CD4-positive, CD25-positive, alpha-beta regulatory T cell (primary cell): ENCODE measurements around the gene NSG1. TPM values are rescaled to one million over a fixed set of nuclear protein-coding genes. Genes with fewer than 3 reads are reported as not detected.

Experiments
- ATAC-seq, 2 donors: fragments of 150-1000 bp; cut with Tn5 transposase; one replicate each; pipeline ENCODE4 v1.10.0; 2021; ENCODE audit warnings: low read depth in 2 of 2, moderate number of reproducible peaks in 2 of 2, moderate library complexity in 1 of 2
- DNase-seq, 3 donors: peaks; one replicate each; pipeline versions ENCODE4 v3.0.0 to v3.0.0-alpha.2; 2012 to 2022; ENCODE audit warnings: mixed read lengths in 1 of 3
- H3K27ac ChIP-seq: one replicate; pipeline ENCODE4 v1.7.0; 2013; ENCODE audit warnings: mild to moderate bottlenecking, low read length; ENCODE audit not compliant: insufficient read depth, poor library complexity, severe bottlenecking
- H3K27me3 ChIP-seq: one replicate; pipeline ENCODE4 v1.7.0; 2013; ENCODE audit warnings: low read length; ENCODE audit not compliant: control insufficient read depth, insufficient read depth
- H3K36me3 ChIP-seq: one replicate; pipeline ENCODE4 v1.7.0; 2013; ENCODE audit warnings: mild to moderate bottlenecking, low read length, moderate library complexity; ENCODE audit not compliant: control insufficient read depth, insufficient read depth
- H3K4me1 ChIP-seq: 2 replicates; pipeline ENCODE4 v1.7.0; 2013; ENCODE audit warnings: mild to moderate bottlenecking, low read length; ENCODE audit not compliant: insufficient read depth, control insufficient read depth, poor library complexity, severe bottlenecking
- H3K4me3 ChIP-seq: one replicate; pipeline ENCODE4 v1.7.0; 2013; ENCODE audit warnings: low read depth, mild to moderate bottlenecking, low read length, moderate library complexity
- H3K9me3 ChIP-seq, 2 experiments: 1 replicate in 1 of 2; 2 replicates in 1 of 2; pipeline ENCODE4 v1.7.0; 2013; ENCODE audit warnings: low read length in 2 of 2, mild to moderate bottlenecking in 1 of 2, moderate library complexity in 1 of 2; ENCODE audit not compliant: control insufficient read depth in 2 of 2
- H3K27ac Mint-ChIP-seq, 3 donors: one replicate each; pipeline ENCODE4 v1.8.0; 2020 to 2022; ENCODE audit warnings: mild to moderate bottlenecking in 3 of 3, mixed read lengths in 3 of 3, moderate library complexity in 2 of 3
- H3K27me3 Mint-ChIP-seq: one replicate; pipeline ENCODE4 v1.8.0; 2022; ENCODE audit warnings: mild to moderate bottlenecking, mixed read lengths
- H3K36me3 Mint-ChIP-seq: one replicate; pipeline ENCODE4 v1.8.0; 2020; ENCODE audit warnings: mixed read lengths
- H3K4me1 Mint-ChIP-seq, 4 donors: one replicate each; pipeline ENCODE4 v1.8.0; 2020 to 2022; ENCODE audit warnings: mixed read lengths in 4 of 4, mild to moderate bottlenecking in 1 of 4
- H3K4me3 Mint-ChIP-seq, 4 donors: one replicate each; pipeline ENCODE4 v1.8.0; 2020 to 2022; ENCODE audit warnings: mild to moderate bottlenecking in 4 of 4, mixed read lengths in 4 of 4, moderate library complexity in 3 of 4
- H3K9me3 Mint-ChIP-seq, 7 donors: one replicate each; pipeline ENCODE4 v1.8.0; 2020 to 2022; ENCODE audit warnings: mixed read lengths in 7 of 7, mild to moderate bottlenecking in 3 of 7, moderate library complexity in 2 of 7
- polyA plus RNA-seq, 4 donors: library from polyadenylated mRNA; unstranded; fragments of 300-500 nt; fragmentation: Illumina TruSeq; gene quantifications; one replicate each; pipeline ENCODE4 v1.2.3, GENCODE V29; 2021
- total RNA-seq: library from RNA; stranded (reverse); gene quantifications from one replicate; pipeline ENCODE4 v1.2.3, GENCODE V29; 2022

Gene NSG1
- total RNA-seq (0.62 TPM), polyA plus RNA-seq (1 to 10 TPM; 1.5 to 4.6 (median 2.9) TPM)

GRCh38 chr4:4386736-4387392 is at the start of gene NSG1:
Gene NSG1 (plus strand): TSS chr4:4387102. CDS start chr4:4387630, 528 bp downstream.
- Mint-ChIP-seq H3K27me3 (peaks cover 44% of the 10 kb centered on the region), H3K9me3 (no peaks in the 10 kb centered on the region), H3K27ac (no peak within 1 kb of the TSS), H3K4me1 (peaks cover 0 to 17% (median 4%) of the 10 kb centered on the region in 4 donors), H3K4me3 (peak within 1 kb of the TSS; percentile 56 to 85 (median 75)), H3K36me3 (no peaks in the 10 kb centered on the region)
- Histone ChIP-seq H3K27me3 (peaks cover 7% of the 10 kb centered on the region), H3K4me3 (no peak within 1 kb of the TSS), H3K36me3 (no peaks in the 10 kb centered on the region), H3K27ac (no peak within 1 kb of the TSS), H3K9me3 (no peaks in the 10 kb centered on the region), H3K4me1 (peaks cover 23% of the 10 kb centered on the region)
- DNase-seq (peak in 1 of 3 donors; percentile 8), ATAC-seq (no peak)

- Mint-ChIP-seq H3K27ac (peak overlapping the region in 1 of 3 donors; percentile 2), H3K36me3 (no peaks in the 10 kb centered on the region), H3K27me3 (peaks cover 5% of the 10 kb centered on the region), H3K9me3 (no peaks in the 10 kb centered on the region), H3K4me1 (peaks cover 0 to 8% (median 3%) of the 10 kb centered on the region in 4 donors), H3K4me3 (no peak overlapping the region)
- Histone ChIP-seq H3K27ac (no peak overlapping the region), H3K36me3 (no peaks in the 10 kb centered on the region), H3K9me3 (no peaks in the 10 kb centered on the region), H3K4me1 (peaks cover 4% of the 10 kb centered on the region), H3K4me3 (no peak overlapping the region), H3K27me3 (no peaks in the 10 kb centered on the region)
- ATAC-seq (no peak), DNase-seq (no peak)
These were observed 48.5 kb upstream of the NSG1 start for GRCh38 chr4:4338210-4339001.

- Mint-ChIP-seq H3K4me1 (peaks cover 0 to 7% (median 3%) of the 10 kb centered on the region in 4 donors), H3K27ac (no peak overlapping the region), H3K36me3 (no peaks in the 10 kb centered on the region), H3K9me3 (no peaks in the 10 kb centered on the region), H3K27me3 (peaks cover 5% of the 10 kb centered on the region), H3K4me3 (peak overlapping the region in 1 of 4 donors; percentile 74)
- ATAC-seq (no peak), DNase-seq (no peak)
- no peaks in the 10 kb centered on the region for H3K36me3 ChIP-seq
- no peak overlapping the region for H3K4me3 ChIP-seq
- no peaks in the 10 kb centered on the region for H3K9me3 ChIP-seq
- H3K4me1 ChIP-seq = peaks cover 4% of the 10 kb centered on the region
- no peak overlapping the region for H3K27ac ChIP-seq
- H3K27me3 ChIP-seq = no peaks in the 10 kb centered on the region
These were observed 47.3 kb upstream of the NSG1 start for GRCh38 chr4:4339504-4340085.

- ATAC-seq = no peak
- no peaks in the 10 kb centered on the region for H3K4me1 Mint-ChIP-seq
- no peak overlapping the region for H3K27ac Mint-ChIP-seq
- no peak for DNase-seq
- Histone ChIP-seq H3K36me3 (no peaks in the 10 kb centered on the region), H3K4me1 (no peaks in the 10 kb centered on the region), H3K4me3 (no peak overlapping the region), H3K27me3 (no peaks in the 10 kb centered on the region), H3K9me3 (no peaks in the 10 kb centered on the region), H3K27ac (no peak overlapping the region)
- peaks cover 5% of the 10 kb centered on the region for H3K27me3 Mint-ChIP-seq
- no peaks in the 10 kb centered on the region for H3K36me3 Mint-ChIP-seq
- H3K4me3 Mint-ChIP-seq = no peak overlapping the region
- H3K9me3 Mint-ChIP-seq = no peaks in the 10 kb centered on the region
These were observed 44.8 kb upstream of the NSG1 start for GRCh38 chr4:4341861-4342650.

- ATAC-seq (no peak), DNase-seq (no peak)
- Mint-ChIP-seq H3K27me3 (peaks cover 10% of the 10 kb centered on the region), H3K4me1 (peaks cover 0 to 6% (median 2%) of the 10 kb centered on the region in 4 donors), H3K36me3 (no peaks in the 10 kb centered on the region), H3K27ac (no peak overlapping the region), H3K4me3 (no peak overlapping the region), H3K9me3 (no peaks in the 10 kb centered on the region)
- H3K4me1 ChIP-seq = no peaks in the 10 kb centered on the region
- H3K4me3 ChIP-seq = no peak overlapping the region
- no peaks in the 10 kb centered on the region for H3K27me3 ChIP-seq
- no peaks in the 10 kb centered on the region for H3K9me3 ChIP-seq
- H3K36me3 ChIP-seq = no peaks in the 10 kb centered on the region
- no peak overlapping the region for H3K27ac ChIP-seq
These were observed 43.9 kb upstream of the NSG1 start for GRCh38 chr4:4343038-4343437.

- Mint-ChIP-seq H3K27ac (no peak overlapping the region), H3K36me3 (no peaks in the 10 kb centered on the region), H3K4me3 (no peak overlapping the region), H3K9me3 (peaks cover 0 to 2% (median 0%) of the 10 kb centered on the region in 7 donors), H3K4me1 (peaks cover 0 to 12% (median 7%) of the 10 kb centered on the region in 4 donors), H3K27me3 (peaks cover 10% of the 10 kb centered on the region)
- Histone ChIP-seq H3K27ac (no peak overlapping the region), H3K27me3 (no peaks in the 10 kb centered on the region), H3K4me3 (no peak overlapping the region), H3K36me3 (no peaks in the 10 kb centered on the region), H3K9me3 (no peaks in the 10 kb centered on the region), H3K4me1 (no peaks in the 10 kb centered on the region)
- ATAC-seq (no peak), DNase-seq (no peak)
These were observed 41.9 kb upstream of the NSG1 start for GRCh38 chr4:4344915-4345527.

GRCh38 chr4:4347585-4347984 is 39.3 kb upstream of the NSG1 start:
- no peaks in the 10 kb centered on the region for H3K4me1 ChIP-seq
- H3K27ac Mint-ChIP-seq = no peak overlapping the region
- DNase-seq (no peak), ATAC-seq (no peak)
- H3K27me3 Mint-ChIP-seq = peaks cover 10% of the 10 kb centered on the region
- no peaks in the 10 kb centered on the region for H3K27me3 ChIP-seq
- no peaks in the 10 kb centered on the region for H3K36me3 ChIP-seq
- no peak overlapping the region for H3K4me3 Mint-ChIP-seq
- peaks cover 0 to 12% (median 7%) of the 10 kb centered on the region in 4 donors for H3K4me1 Mint-ChIP-seq
- no peak overlapping the region for H3K4me3 ChIP-seq
- no peak overlapping the region for H3K27ac ChIP-seq
- no peaks in the 10 kb centered on the region for H3K36me3 Mint-ChIP-seq
- peaks cover 0 to 2% (median 0%) of the 10 kb centered on the region in 7 donors for H3K9me3 Mint-ChIP-seq
- H3K9me3 ChIP-seq = no peaks in the 10 kb centered on the region
